ENCODE results near the gene LCN15. TPM values are rescaled to one million over a fixed set of nuclear protein-coding genes. Genes with fewer than 3 reads are reported as not detected.
A peak's percentile ranks its signal among the peaks of the same experiment; 100 is the strongest.

Gene LCN15
- total RNA-seq, 1 donor from 2014 or later, result not detected

GRCh38 chr9:136729144-136729543 is 35.2 kb downstream of the LCN15 start:
- TF ChIP-seq, protein P1, sequence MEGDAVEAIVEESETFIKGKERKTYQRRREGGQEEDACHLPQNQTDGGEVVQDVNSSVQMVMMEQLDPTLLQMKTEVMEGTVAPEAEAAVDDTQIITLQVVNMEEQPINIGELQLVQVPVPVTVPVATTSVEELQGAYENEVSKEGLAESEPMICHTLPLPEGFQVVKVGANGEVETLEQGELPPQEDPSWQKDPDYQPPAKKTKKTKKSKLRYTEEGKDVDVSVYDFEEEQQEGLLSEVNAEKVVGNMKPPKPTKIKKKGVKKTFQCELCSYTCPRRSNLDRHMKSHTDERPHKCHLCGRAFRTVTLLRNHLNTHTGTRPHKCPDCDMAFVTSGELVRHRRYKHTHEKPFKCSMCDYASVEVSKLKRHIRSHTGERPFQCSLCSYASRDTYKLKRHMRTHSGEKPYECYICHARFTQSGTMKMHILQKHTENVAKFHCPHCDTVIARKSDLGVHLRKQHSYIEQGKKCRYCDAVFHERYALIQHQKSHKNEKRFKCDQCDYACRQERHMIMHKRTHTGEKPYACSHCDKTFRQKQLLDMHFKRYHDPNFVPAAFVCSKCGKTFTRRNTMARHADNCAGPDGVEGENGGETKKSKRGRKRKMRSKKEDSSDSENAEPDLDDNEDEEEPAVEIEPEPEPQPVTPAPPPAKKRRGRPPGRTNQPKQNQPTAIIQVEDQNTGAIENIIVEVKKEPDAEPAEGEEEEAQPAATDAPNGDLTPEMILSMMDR (conservative IDR thresholded peaks at IDR 0.05; ENCODE audit: low read depth, low read length), result no peak
- DNase-seq (ENCODE audit: low read depth), result no peak
- H3K4me3 ChIP-seq (ENCODE audit: low read depth, low read length), result peak overlapping the region; percentile 89

GRCh38 chr9:136728548-136729123 is 35.7 kb downstream of the LCN15 start:
- TF ChIP-seq, protein P1 (conservative IDR thresholded peaks at IDR 0.05; ENCODE audit: low read depth, low read length), result no peak
- no peak for DNase-seq (ENCODE audit: low read depth)

DNA sequence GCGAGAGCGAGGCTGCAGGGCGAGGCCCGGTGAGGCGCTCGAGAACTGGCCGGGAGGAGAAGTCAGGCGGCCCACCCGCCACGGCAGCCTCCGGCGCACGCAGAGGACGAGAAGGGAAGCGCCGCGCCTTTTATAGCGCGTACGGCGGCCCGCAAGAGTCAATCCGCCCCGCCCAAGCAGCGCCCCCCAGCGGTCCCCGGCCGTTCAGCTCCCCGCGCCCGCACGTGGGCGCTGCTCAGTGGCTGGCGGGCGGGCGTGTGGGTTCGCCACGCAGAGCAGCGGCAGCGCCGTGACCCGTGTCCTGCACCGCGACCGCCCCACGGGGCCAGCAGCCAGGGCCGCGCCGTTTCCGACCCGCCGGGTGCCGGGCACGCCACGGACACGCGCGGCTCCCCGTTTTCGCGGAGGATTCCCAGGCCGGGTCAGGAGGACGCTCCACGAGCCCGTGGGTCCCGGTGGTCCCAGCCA is 36.2 kb downstream of the LCN15 start:
- DNase-seq (ENCODE audit: low read depth), result peak; percentile 6
- TF ChIP-seq, protein P1 (conservative IDR thresholded peaks at IDR 0.05; ENCODE audit: low read depth, low read length), result peak; percentile 68
- peak overlapping the region; percentile 89 for H3K4me3 ChIP-seq (ENCODE audit: low read depth, low read length)

More at GRCh38 chr9:136728548-136729123, 35.7 kb downstream of the LCN15 start:
- H3K4me3 ChIP-seq (ENCODE audit: low read depth, low read length), result peak overlapping the region; percentile 89

DNA sequence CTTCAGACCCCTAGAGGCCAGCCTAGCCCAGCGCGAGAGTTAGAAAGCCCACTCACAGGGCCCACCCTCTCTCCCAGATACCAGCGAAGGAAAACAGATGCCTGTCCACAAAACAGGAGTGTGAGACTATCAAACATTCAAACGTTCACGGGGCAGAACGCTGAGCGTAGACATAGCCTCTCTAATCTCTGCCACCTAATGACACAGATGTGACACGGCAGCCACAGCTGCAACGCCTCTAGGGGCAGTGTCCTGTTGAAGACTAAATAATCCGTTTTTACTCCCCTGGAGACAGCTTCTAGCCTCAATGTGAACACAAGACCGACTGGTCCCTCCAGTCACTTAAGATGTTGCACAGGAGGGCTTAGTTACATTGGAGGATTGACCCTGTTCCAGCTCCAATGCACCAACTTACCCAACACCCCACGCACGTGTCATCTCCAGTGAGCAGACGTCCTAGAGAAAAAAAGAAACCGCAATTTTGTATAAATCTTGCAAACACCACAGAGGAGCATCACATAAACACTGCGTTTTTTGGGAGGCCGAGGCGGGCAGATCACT is 37.6 kb downstream of the LCN15 start:
- peak overlapping the region; percentile 89 for H3K4me3 ChIP-seq (ENCODE audit: low read depth, low read length)
- no peak for DNase-seq (ENCODE audit: low read depth)
- TF ChIP-seq, protein P1 (conservative IDR thresholded peaks at IDR 0.05; ENCODE audit: low read depth, low read length), result peak; percentile 57

DNA sequence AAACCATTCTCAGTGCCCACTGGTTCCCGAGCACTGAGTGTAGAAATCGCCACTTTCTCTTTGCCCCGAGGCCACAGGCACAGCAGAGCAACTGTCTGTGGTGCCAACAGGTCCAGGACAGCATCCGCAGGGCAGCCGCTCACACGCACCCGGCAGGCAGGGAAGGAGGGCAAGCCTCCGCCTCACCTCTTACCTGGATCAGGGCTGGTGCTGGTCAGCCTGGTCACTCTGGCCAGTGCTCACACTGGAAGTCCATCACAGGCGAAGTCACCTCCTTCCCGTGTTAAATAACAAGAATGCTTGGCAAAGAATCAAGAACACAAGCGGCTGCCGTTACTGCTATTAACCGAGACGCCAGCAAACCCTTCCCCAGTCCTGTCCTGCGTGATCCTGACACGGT is 38.2 kb downstream of the LCN15 start:
- H3K4me3 ChIP-seq (ENCODE audit: low read depth, low read length), result peak overlapping the region; percentile 89
- no peak for DNase-seq (ENCODE audit: low read depth)
- TF ChIP-seq, protein P1 (conservative IDR thresholded peaks at IDR 0.05; ENCODE audit: low read depth, low read length), result no peak

DNA sequence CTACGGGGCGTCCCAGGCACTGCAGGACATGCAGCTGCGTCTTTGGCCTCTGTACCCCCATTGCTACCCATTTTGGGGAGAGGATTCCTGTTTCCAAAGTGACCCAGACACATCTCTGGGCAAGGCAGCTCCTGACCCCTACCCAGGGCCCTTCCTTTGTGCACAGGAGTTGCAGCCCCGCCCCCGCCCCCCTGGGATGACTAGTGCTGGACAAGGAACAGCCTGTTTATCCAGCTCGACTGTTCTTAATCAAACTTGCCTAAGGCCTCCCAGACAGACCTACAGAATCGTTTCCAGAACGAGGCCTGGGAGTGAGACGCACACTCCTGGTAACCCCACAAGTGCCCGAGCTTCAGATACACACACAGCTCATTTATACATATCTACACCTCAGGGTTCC is 38.7 kb downstream of the LCN15 start:
- H3K4me3 ChIP-seq (ENCODE audit: low read depth, low read length), result no peak overlapping the region
- TF ChIP-seq, protein P1 (conservative IDR thresholded peaks at IDR 0.05; ENCODE audit: low read depth, low read length), result no peak
- DNase-seq (ENCODE audit: low read depth), result no peak

GRCh38 chr9:136724772-136725171 is 39.5 kb downstream of the LCN15 start:
- DNase-seq (ENCODE audit: low read depth), result no peak
- TF ChIP-seq, protein P1 (conservative IDR thresholded peaks at IDR 0.05; ENCODE audit: low read depth, low read length), result no peak
- no peak overlapping the region for H3K4me3 ChIP-seq (ENCODE audit: low read depth, low read length)

Measured in epithelial cell of proximal tubule (primary cell).